Measurements from ENCODE around the gene CEP43.
A peak's percentile ranks its signal among the peaks of the same experiment; 100 is the strongest.

The CEP43 gene

GRCh38 chr6:166976636-166977035 lies 22.6 kb upstream of the CEP43 start:
- no peak overlapping the region for H3K27ac ChIP-seq (ENCODE audit: low read depth, low read length)
- no peak overlapping the region for H3K9ac ChIP-seq (ENCODE audit: low read length)
- no peaks in the 10 kb centered on the region for H3K4me1 ChIP-seq (ENCODE audit: control insufficient read depth, insufficient read depth, low read length)
- H3K36me3 ChIP-seq (ENCODE audit: control insufficient read depth, insufficient read depth, low read length), result no peaks in the 10 kb centered on the region
- H3K4me3 ChIP-seq (ENCODE audit: low read length), result no peak overlapping the region
- no peaks in the 10 kb centered on the region for H3K27me3 ChIP-seq (ENCODE audit: control insufficient read depth, insufficient read depth, low read length)

GRCh38 chr6:166977621-166978525 lies 21.3 kb upstream of the CEP43 start:
- no peaks in the 10 kb centered on the region for H3K36me3 ChIP-seq (ENCODE audit: control insufficient read depth, insufficient read depth, low read length)
- no peak overlapping the region for H3K9ac ChIP-seq (ENCODE audit: low read length)
- H3K27me3 ChIP-seq (ENCODE audit: control insufficient read depth, insufficient read depth, low read length), result no peaks in the 10 kb centered on the region
- H3K27ac ChIP-seq (ENCODE audit: low read depth, low read length), result no peak overlapping the region
- H3K4me1 ChIP-seq (ENCODE audit: control insufficient read depth, insufficient read depth, low read length), result no peaks in the 10 kb centered on the region
- no peak overlapping the region for H3K4me3 ChIP-seq (ENCODE audit: low read length)

- no peak overlapping the region for H3K27ac ChIP-seq (ENCODE audit: low read depth, low read length)
- no peaks in the 10 kb centered on the region for H3K27me3 ChIP-seq (ENCODE audit: control insufficient read depth, insufficient read depth, low read length)
- no peak overlapping the region for H3K9ac ChIP-seq (ENCODE audit: low read length)
- H3K4me3 ChIP-seq (ENCODE audit: low read length), result no peak overlapping the region
- H3K36me3 ChIP-seq (ENCODE audit: control insufficient read depth, insufficient read depth, low read length), result no peaks in the 10 kb centered on the region
- no peaks in the 10 kb centered on the region for H3K4me1 ChIP-seq (ENCODE audit: control insufficient read depth, insufficient read depth, low read length)
Observed at GRCh38 chr6:166980738-166981137, 18.5 kb upstream of the CEP43 start.

DNA sequence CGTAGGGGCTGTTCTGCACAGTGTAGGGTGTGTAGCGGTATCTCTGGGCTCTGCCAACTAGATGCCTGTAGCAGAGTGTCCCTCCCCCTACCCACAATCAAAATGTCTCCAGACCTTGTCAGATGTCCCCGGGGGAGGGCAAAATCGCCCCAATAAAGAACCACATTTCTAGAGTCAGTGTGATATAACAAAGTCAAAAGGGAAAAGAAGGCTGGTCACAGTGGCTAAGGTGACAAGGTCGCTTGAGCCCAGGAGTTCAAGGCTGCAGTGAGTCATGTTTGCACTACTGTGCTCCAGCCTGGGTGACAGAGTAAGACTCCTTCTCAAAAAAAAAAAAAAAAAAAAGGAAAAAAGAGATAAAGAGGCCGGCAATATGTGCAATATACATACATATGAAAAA lies 11.7 kb upstream of the CEP43 start:
- no peak overlapping the region for H3K27ac ChIP-seq (ENCODE audit: low read depth, low read length)
- no peaks in the 10 kb centered on the region for H3K36me3 ChIP-seq (ENCODE audit: control insufficient read depth, insufficient read depth, low read length)
- no peaks in the 10 kb centered on the region for H3K27me3 ChIP-seq (ENCODE audit: control insufficient read depth, insufficient read depth, low read length)

GRCh38 chr6:166987930-166988329 lies 11.3 kb upstream of the CEP43 start:
- Histone ChIP-seq H3K27me3 (ENCODE audit: control insufficient read depth, insufficient read depth, low read length) (no peaks in the 10 kb centered on the region), H3K9ac (ENCODE audit: low read length) (no peak overlapping the region), H3K4me3 (ENCODE audit: low read length) (no peak overlapping the region), H3K4me1 (ENCODE audit: control insufficient read depth, insufficient read depth, low read length) (peaks cover 2% of the 10 kb centered on the region), H3K36me3 (ENCODE audit: control insufficient read depth, insufficient read depth, low read length) (no peaks in the 10 kb centered on the region), H3K27ac (ENCODE audit: low read depth, low read length) (no peak overlapping the region)

More for the DNA sequence above, 11.7 kb upstream of the CEP43 start:
- peaks cover 2% of the 10 kb centered on the region for H3K4me1 ChIP-seq (ENCODE audit: control insufficient read depth, insufficient read depth, low read length)
- no peak overlapping the region for H3K4me3 ChIP-seq (ENCODE audit: low read length)
- no peak overlapping the region for H3K9ac ChIP-seq (ENCODE audit: low read length)

DNA sequence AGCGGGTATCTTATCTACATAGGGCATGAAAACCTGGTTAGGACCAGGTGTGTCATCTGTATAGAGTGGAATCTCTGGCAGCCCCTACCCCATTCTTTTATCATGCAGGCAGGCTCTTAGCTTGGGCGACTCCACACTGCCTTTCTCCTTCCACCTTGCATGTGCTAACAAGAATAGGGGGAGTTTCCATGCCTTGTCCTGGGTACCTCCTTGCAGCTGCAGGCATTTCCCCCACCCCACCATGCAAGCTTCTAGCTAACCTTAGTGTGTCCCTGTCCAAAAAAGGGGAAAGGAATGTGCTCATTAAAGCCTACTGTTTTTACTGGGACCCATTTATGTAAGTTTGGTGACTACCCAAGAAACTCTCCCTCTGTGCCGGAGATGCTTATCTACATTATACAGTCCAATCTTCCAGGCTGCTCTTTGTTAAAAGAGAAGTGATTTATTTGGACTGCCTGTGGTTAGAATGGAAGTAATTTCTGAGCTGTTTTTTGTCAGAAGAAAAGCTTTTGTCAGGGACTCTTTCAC lies 10.5 kb upstream of the CEP43 start:
- H3K27me3 ChIP-seq (ENCODE audit: control insufficient read depth, insufficient read depth, low read length), result no peaks in the 10 kb centered on the region
- H3K4me1 ChIP-seq (ENCODE audit: control insufficient read depth, insufficient read depth, low read length), result peaks cover 2% of the 10 kb centered on the region
- H3K4me3 ChIP-seq (ENCODE audit: low read length), result no peak overlapping the region
- H3K27ac ChIP-seq (ENCODE audit: low read depth, low read length), result no peak overlapping the region
- H3K9ac ChIP-seq (ENCODE audit: low read length), result no peak overlapping the region
- H3K36me3 ChIP-seq (ENCODE audit: control insufficient read depth, insufficient read depth, low read length), result no peaks in the 10 kb centered on the region

DNA sequence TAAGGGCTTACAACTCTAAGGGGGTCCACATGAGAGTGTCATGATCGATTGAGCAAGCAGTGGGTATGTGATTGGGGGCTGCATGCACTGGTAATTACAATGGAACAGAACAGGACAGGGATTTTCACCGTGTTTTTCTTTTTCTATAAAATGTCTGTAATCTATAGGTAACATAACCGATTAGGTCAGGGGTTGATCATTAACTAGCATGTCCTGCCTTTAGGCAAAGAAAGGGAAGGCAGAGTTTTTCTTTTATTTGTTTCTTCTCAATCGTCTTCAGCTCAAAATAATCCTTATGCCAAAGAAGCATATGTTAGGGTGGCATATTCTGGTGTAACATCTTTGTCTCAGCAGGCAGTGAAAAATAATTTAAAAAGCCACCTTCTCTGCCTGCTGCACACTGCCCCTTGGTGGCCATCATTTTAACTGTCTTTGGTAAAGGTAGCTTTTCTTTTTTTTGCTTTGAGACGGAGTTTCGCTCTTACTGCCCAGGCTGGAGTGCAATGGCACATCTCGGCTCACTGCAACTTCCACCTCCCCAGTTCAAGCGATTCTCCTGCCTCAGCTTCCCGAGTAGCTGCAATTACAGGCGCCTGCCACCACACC lies 9.7 kb upstream of the CEP43 start:
- Histone ChIP-seq H3K4me1 (ENCODE audit: control insufficient read depth, insufficient read depth, low read length) (peaks cover 2% of the 10 kb centered on the region), H3K9ac (ENCODE audit: low read length) (no peak overlapping the region), H3K36me3 (ENCODE audit: control insufficient read depth, insufficient read depth, low read length) (no peaks in the 10 kb centered on the region), H3K27ac (ENCODE audit: low read depth, low read length) (no peak overlapping the region), H3K4me3 (ENCODE audit: low read length) (no peak overlapping the region), H3K27me3 (ENCODE audit: control insufficient read depth, insufficient read depth, low read length) (no peaks in the 10 kb centered on the region)

DNA sequence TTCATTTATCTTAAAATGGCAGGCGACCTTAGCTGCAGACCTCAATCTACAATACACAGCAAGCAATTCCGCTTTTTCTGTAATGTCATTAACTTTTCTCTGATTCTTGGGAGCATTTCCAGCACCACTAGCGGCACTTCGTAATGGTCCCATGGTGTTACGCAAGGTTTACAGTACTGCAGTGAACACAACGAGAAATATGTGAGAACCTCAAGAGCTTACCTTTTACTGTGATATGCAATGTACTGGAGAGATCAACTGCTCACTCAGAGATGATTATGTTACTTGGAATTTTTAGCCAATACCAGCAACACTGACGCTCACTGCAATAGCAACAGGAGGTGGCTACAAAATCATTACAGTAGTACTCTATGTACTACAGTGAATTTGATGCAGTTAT lies 2.8 kb upstream of the CEP43 start:
- no peak overlapping the region for H3K4me3 ChIP-seq (ENCODE audit: low read length)
- H3K4me1 ChIP-seq (ENCODE audit: control insufficient read depth, insufficient read depth, low read length), result peaks cover 2% of the 10 kb centered on the region
- H3K27me3 ChIP-seq (ENCODE audit: control insufficient read depth, insufficient read depth, low read length), result no peaks in the 10 kb centered on the region
- H3K9ac ChIP-seq (ENCODE audit: low read length), result no peak overlapping the region
- H3K27ac ChIP-seq (ENCODE audit: low read depth, low read length), result no peak overlapping the region
- H3K36me3 ChIP-seq (ENCODE audit: control insufficient read depth, insufficient read depth, low read length), result no peaks in the 10 kb centered on the region

GRCh38 chr6:166997348-166997747 lies 1.8 kb upstream of the CEP43 start:
- Histone ChIP-seq H3K4me1 (ENCODE audit: control insufficient read depth, insufficient read depth, low read length) (peaks cover 2% of the 10 kb centered on the region), H3K36me3 (ENCODE audit: control insufficient read depth, insufficient read depth, low read length) (no peaks in the 10 kb centered on the region), H3K27ac (ENCODE audit: low read depth, low read length) (no peak overlapping the region), H3K27me3 (ENCODE audit: control insufficient read depth, insufficient read depth, low read length) (no peaks in the 10 kb centered on the region), H3K9ac (ENCODE audit: low read length) (no peak overlapping the region), H3K4me3 (ENCODE audit: low read length) (no peak overlapping the region)

GRCh38 chr6:166997768-166998255 lies 1.4 kb upstream of the CEP43 start:
- Histone ChIP-seq H3K27me3 (ENCODE audit: control insufficient read depth, insufficient read depth, low read length) (no peaks in the 10 kb centered on the region), H3K9ac (ENCODE audit: low read length) (no peak overlapping the region), H3K36me3 (ENCODE audit: control insufficient read depth, insufficient read depth, low read length) (no peaks in the 10 kb centered on the region), H3K4me1 (ENCODE audit: control insufficient read depth, insufficient read depth, low read length) (peaks cover 2% of the 10 kb centered on the region), H3K4me3 (ENCODE audit: low read length) (peak overlapping the region; percentile 89), H3K27ac (ENCODE audit: low read depth, low read length) (no peak overlapping the region)

DNA sequence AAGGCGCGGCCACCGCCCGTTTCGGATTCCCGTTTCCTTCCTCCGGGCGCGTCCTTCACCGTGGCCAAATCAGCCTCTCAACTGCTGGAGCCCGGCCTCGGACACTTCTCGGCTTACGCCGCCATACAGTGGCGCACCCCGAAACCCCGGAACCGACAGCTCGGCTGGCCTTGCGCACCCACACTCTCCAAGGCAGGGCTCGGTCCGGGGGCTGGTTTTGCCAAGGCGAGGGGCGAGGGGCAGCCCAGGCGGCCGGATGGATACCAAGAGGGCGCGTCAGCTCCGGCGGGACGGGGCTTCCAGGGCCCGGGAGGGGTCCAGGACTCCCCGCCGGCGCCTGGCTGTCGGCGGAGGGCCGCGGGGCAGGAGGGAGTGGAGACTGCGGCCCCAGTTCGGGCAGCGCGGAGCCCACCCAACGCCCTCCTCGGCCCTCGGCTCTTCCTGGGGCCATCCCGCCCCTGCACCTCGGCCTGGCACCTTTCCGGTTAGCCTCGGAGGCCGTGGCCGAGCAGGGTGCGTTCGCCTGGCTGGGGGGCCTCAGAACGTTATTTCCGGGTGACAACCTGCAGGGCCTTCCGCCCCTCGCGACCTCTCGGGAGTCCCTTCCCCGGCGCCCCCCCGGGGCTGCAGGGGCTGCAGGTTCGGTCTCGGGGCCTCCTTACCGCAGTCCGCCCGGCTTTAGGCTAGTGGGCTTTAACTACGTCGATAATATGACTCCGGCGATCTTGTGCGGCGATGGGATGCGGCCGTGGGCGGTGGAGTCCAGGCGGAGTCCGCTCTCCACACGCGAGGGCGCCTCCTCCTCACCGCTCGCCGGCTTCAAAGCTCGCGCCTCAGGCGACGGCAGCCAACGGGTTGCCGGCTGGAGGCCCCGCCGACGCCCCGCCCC lies 697 bp upstream of the CEP43 start:
- Histone ChIP-seq H3K4me1 (ENCODE audit: control insufficient read depth, insufficient read depth, low read length) (peaks cover 2% of the 10 kb centered on the region), H3K9ac (ENCODE audit: low read length) (peak overlapping the region; percentile 58), H3K36me3 (ENCODE audit: control insufficient read depth, insufficient read depth, low read length) (no peaks in the 10 kb centered on the region), H3K27me3 (ENCODE audit: control insufficient read depth, insufficient read depth, low read length) (no peaks in the 10 kb centered on the region), H3K27ac (ENCODE audit: low read depth, low read length) (peak overlapping the region; percentile 41), H3K4me3 (ENCODE audit: low read length) (peak overlapping the region; percentile 89)

- Histone ChIP-seq H3K36me3 (ENCODE audit: control insufficient read depth, insufficient read depth, low read length) (peaks cover 2% of the 10 kb centered on the region), H3K4me1 (ENCODE audit: control insufficient read depth, insufficient read depth, low read length) (peaks cover 2% of the 10 kb centered on the region), H3K27me3 (ENCODE audit: control insufficient read depth, insufficient read depth, low read length) (no peaks in the 10 kb centered on the region), H3K4me3 (ENCODE audit: low read length) (peak overlapping the region; percentile 87), H3K27ac (ENCODE audit: low read depth, low read length) (no peak overlapping the region), H3K9ac (ENCODE audit: low read length) (no peak overlapping the region)
Observed at GRCh38 chr6:166999884-167000253, 672 bp downstream of the CEP43 start.
